ENCODE results near the gene CLEC17A. TPM values are rescaled to one million over a fixed set of nuclear protein-coding genes. Genes with fewer than 3 reads are reported as not detected.

The CLEC17A gene
- total RNA-seq, 4 donors from 2014 or later, result 0.41 to 4.9 TPM; not detected in 2

GRCh38 chr19:14558370-14559066, 24.4 kb upstream of the CLEC17A start:
- Histone ChIP-seq H3K36me3 (no peaks in the 10 kb centered on the region), H3K9me3 (no peaks in the 10 kb centered on the region), H3K27ac (no peak overlapping the region), H3K27me3 (no peaks in the 10 kb centered on the region), H3K4me3 (no peak overlapping the region), H3K4me1 (peaks cover 0 to 18% (median 13%) of the 10 kb centered on the region in 4 donors)
- DNase-seq, result no peak
- TF ChIP-seq POLR2A (IDR thresholded peaks at IDR 0.05) (no peak), POLR2AphosphoS5 (IDR thresholded peaks at IDR 0.05) (no peak), CTCF (IDR thresholded peaks at IDR 0.05) (no peak), EP300 (IDR thresholded peaks at IDR 0.05; ENCODE audit: low read depth) (no peak)
- WGBS, 2 donors (ENCODE audit: low coverage in 1 of 2), result 89% methylated on average over 23 of the region's 23 CpGs; no CpG with 5 or more reads in 1 of the 2 donors
- in situ Hi-C loops (cut with MboI; ENCODE audit: low pct_ligation_motif_present in 1 of 4, low pct_unique_long_range_greater_than_20kb in 1 of 4, low sequenced_read_pairs in 3 of 4) (loop anchor here in 1 of 4 donors (25.0 kb wide), 1 partner anchor 329 kb away; the partner anchor contains the start of gene OR7A17), intact Hi-C loops (cut with DNase I; ENCODE audit: low total_unique reads) (no loop called here)

DNA sequence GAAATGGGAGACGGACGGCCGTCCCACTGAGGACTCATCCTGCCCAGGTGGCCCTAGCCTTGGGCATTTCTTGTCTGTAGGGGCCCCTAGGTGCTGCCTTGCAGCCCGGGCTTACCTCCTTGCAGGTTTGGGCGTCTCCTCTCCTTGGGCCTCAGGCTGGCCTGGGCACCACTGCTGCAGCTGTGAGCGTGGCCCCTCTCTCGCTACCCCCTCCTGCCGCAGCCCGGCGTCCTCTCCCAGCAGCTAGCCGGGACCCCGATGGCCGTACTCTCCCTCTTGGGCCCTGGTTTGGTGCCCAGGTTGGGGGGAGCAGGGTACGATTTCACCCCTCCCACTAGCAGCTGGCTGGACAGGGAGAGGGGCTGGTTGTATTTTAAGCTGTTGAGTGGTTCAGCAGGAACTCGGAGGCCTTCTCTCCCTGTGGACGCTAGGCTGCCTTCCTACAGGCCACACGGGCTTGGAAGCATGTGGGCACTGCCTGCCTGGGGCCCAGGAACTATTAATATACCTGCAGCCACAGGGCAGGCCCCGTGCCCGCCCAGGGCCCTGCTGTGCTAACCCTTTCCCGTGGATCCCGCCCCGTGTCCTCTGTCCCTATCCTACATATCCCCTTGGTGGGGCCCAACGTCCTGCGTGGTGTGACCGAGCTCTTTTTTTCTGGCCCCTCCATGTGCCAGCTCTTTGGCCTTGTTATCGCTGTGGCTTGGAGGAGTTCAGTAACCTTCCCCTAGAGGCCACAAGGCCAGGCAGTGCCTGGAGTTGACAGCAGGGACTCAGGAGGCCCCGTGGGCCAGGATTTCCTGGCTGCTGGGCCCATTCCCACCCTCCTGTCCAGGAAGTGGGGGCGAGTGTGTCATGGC, 22.7 kb upstream of the CLEC17A start:
- Histone ChIP-seq H3K36me3 (peaks cover 0 to 4% (median 0%) of the 10 kb centered on the region in 4 donors), H3K4me1 (peaks cover 0 to 13% (median 10%) of the 10 kb centered on the region in 4 donors), H3K9me3 (no peaks in the 10 kb centered on the region), H3K27me3 (no peaks in the 10 kb centered on the region), H3K4me3 (no peak overlapping the region), H3K27ac (no peak overlapping the region)
- in situ Hi-C loops (cut with MboI; ENCODE audit: low pct_ligation_motif_present in 1 of 4, low pct_unique_long_range_greater_than_20kb in 1 of 4, low sequenced_read_pairs in 3 of 4), result loop anchor here in 1 of 4 donors (25.0 kb wide), 1 partner anchor 327 kb away; the partner anchor contains the start of gene OR7A17
- intact Hi-C loops (cut with DNase I; ENCODE audit: low total_unique reads), result no loop called here
- no peak for TF ChIP-seq EP300 (IDR thresholded peaks at IDR 0.05; ENCODE audit: low read depth)
- TF ChIP-seq CTCF (IDR thresholded peaks at IDR 0.05), result no peak
- TF ChIP-seq POLR2AphosphoS5 (IDR thresholded peaks at IDR 0.05), result no peak
- no peak for TF ChIP-seq POLR2A (IDR thresholded peaks at IDR 0.05)
- no peak for DNase-seq
- WGBS, 2 donors (ENCODE audit: low coverage in 1 of 2), result 60 to 84% methylated on average over 1 to 28 of the region's 28 CpGs

GRCh38 chr19:14560776-14561108, 22.1 kb upstream of the CLEC17A start:
- Histone ChIP-seq H3K27ac (no peak overlapping the region), H3K36me3 (peaks cover 0 to 10% (median 0%) of the 10 kb centered on the region in 4 donors), H3K4me1 (peaks cover 0 to 13% (median 10%) of the 10 kb centered on the region in 4 donors), H3K4me3 (no peak overlapping the region), H3K9me3 (no peaks in the 10 kb centered on the region), H3K27me3 (no peaks in the 10 kb centered on the region)
- DNase-seq, result no peak
- no peak for TF ChIP-seq POLR2A (IDR thresholded peaks at IDR 0.05)
- no peak for TF ChIP-seq POLR2AphosphoS5 (IDR thresholded peaks at IDR 0.05)
- no peak for TF ChIP-seq EP300 (IDR thresholded peaks at IDR 0.05; ENCODE audit: low read depth)
- no peak for TF ChIP-seq CTCF (IDR thresholded peaks at IDR 0.05)
- intact Hi-C loops (cut with DNase I; ENCODE audit: low total_unique reads), result no loop called here
- WGBS, 2 donors (ENCODE audit: low coverage in 1 of 2), result 90% methylated on average over 6 of the region's 6 CpGs; no CpG with 5 or more reads in 1 of the 2 donors
- in situ Hi-C loops (cut with MboI; ENCODE audit: low pct_ligation_motif_present in 1 of 4, low pct_unique_long_range_greater_than_20kb in 1 of 4, low sequenced_read_pairs in 3 of 4), result loop anchor here in 1 of 4 donors (25.0 kb wide), 1 partner anchor 327 kb away; the partner anchor contains the start of gene OR7A17

- intact Hi-C loops (cut with DNase I; ENCODE audit: low total_unique reads), result no loop called here
- H3K36me3 ChIP-seq, result peaks cover 0 to 15% (median 0%) of the 10 kb centered on the region in 4 donors
- WGBS, 2 donors (ENCODE audit: low coverage in 1 of 2), result 81% methylated on average over 8 of the region's 8 CpGs; no CpG with 5 or more reads in 1 of the 2 donors
These were observed 21.6 kb upstream of the CLEC17A start for GRCh38 chr19:14561249-14561648.

More at GRCh38 chr19:14561249-14561648, 21.6 kb upstream of the CLEC17A start:
- in situ Hi-C loops (cut with MboI; ENCODE audit: low pct_ligation_motif_present in 1 of 4, low pct_unique_long_range_greater_than_20kb in 1 of 4, low sequenced_read_pairs in 3 of 4), result loop anchor here in 1 of 4 donors (25.0 kb wide), 1 partner anchor 326 kb away; the partner anchor contains the start of gene OR7A17
- no peaks in the 10 kb centered on the region for H3K27me3 ChIP-seq
- no peak for DNase-seq
- H3K27ac ChIP-seq, result peak overlapping the region in 1 of 4 donors; percentile 36
- TF ChIP-seq EP300 (IDR thresholded peaks at IDR 0.05; ENCODE audit: low read depth) (no peak), POLR2A (IDR thresholded peaks at IDR 0.05) (no peak), POLR2AphosphoS5 (IDR thresholded peaks at IDR 0.05) (no peak), CTCF (IDR thresholded peaks at IDR 0.05) (no peak)
- no peaks in the 10 kb centered on the region for H3K9me3 ChIP-seq
- H3K4me3 ChIP-seq, result no peak overlapping the region
- peaks cover 0 to 10% (median 8%) of the 10 kb centered on the region in 4 donors for H3K4me1 ChIP-seq
